GM23248 (cell line): ENCODE data around the gene NALCN. TPM values are rescaled to one million over a fixed set of nuclear protein-coding genes. Genes with fewer than 3 reads are reported as not detected.

Experiments
- DNase-seq: peaks from one replicate; pipeline ENCODE4 v3.0.0-alpha.2; 2015
- H2AFZ ChIP-seq: fragments of 200-600 bp; sonication (generic); 2 replicates; pipeline ENCODE4 v1.6.1; 2016; ENCODE audit warnings: antibody characterized with exemption
- H3F3A ChIP-seq: fragments of 200-600 bp; sonication (generic); 2 replicates; pipeline ENCODE4 v1.6.1; 2016; ENCODE audit warnings: mild to moderate bottlenecking, antibody characterized with exemption, mixed run types; ENCODE audit not compliant: insufficient read depth
- H3K27ac ChIP-seq: fragments of 200-600 bp; sonication (generic); 2 replicates; pipeline ENCODE4 v1.5.1; 2016; ENCODE audit warnings: mild to moderate bottlenecking
- H3K27me3 ChIP-seq: fragments of 200-600 bp; sonication (generic); replicated peaks from 2 replicates; pipeline ENCODE4 v1.6.1; 2016; ENCODE audit warnings: mild to moderate bottlenecking; ENCODE audit not compliant: insufficient read depth
- H3K36me3 ChIP-seq: fragments of 200-600 bp; sonication (generic); 2 replicates; pipeline ENCODE4 v1.6.1; 2016; ENCODE audit warnings: low read depth, mild to moderate bottlenecking
- H3K4me1 ChIP-seq: fragments of 200-600 bp; sonication (generic); 2 replicates; pipeline ENCODE4 v1.6.1; 2016; ENCODE audit warnings: mild to moderate bottlenecking; ENCODE audit not compliant: insufficient read depth
- H3K4me2 ChIP-seq: fragments of 200-600 bp; sonication (generic); one replicate; pipeline ENCODE4 v1.6.1; 2016; ENCODE audit warnings: mild to moderate bottlenecking; ENCODE audit not compliant: unreplicated experiment
- H3K4me3 ChIP-seq: fragments of 200-600 bp; sonication (generic); 2 replicates; pipeline ENCODE4 v1.5.1; 2016; ENCODE audit warnings: mild to moderate bottlenecking
- H3K79me2 ChIP-seq: fragments of 200-600 bp; sonication (generic); 2 replicates; pipeline ENCODE4 v1.6.1; 2016; ENCODE audit warnings: mild to moderate bottlenecking; ENCODE audit not compliant: insufficient read depth
- H3K9ac ChIP-seq: fragments of 200-600 bp; sonication (generic); 2 replicates; pipeline ENCODE4 v1.6.1; 2016; ENCODE audit warnings: mild to moderate bottlenecking
- H3K9me2 ChIP-seq: fragments of 200-600 bp; sonication (generic); 2 replicates; pipeline ENCODE4 v1.6.1; 2016; ENCODE audit warnings: mixed run types, mild to moderate bottlenecking, moderate library complexity; ENCODE audit not compliant: insufficient read depth
- H3K9me3 ChIP-seq: fragments of 200-600 bp; sonication (generic); one replicate; pipeline ENCODE4 v1.6.1; 2017; ENCODE audit warnings: low read depth
- H4K20me1 ChIP-seq: fragments of 200-600 bp; sonication (generic); 2 replicates; pipeline ENCODE4 v1.6.0; 2016; ENCODE audit not compliant: insufficient read depth
- EZH2 ChIP-seq: fragments of 200-600 bp; sonication (generic); IDR thresholded peaks from 2 replicates; pipeline ENCODE4 v1.6.1; 2018; ENCODE audit warnings: antibody characterized with exemption, mild to moderate bottlenecking; ENCODE audit not compliant: insufficient read depth, poor library complexity, severe bottlenecking
- EZH2phosphoT487 ChIP-seq: fragments of 200-600 bp; sonication (generic); IDR thresholded peaks from 2 replicates; pipeline ENCODE4 v1.6.1; 2018; ENCODE audit warnings: antibody characterized with exemption, moderate library complexity, mild to moderate bottlenecking, low read depth; ENCODE audit not compliant: insufficient read depth
- WGBS, 2 experiments: methylation state at CpG; one replicate each; pipeline ENCODE4 v1.1.6; 2015 to 2017; ENCODE audit warnings: low lambda C conversion rate in 2 of 2, low coverage in 1 of 2; ENCODE audit errors: missing lambda C conversion rate in 2 of 2; 5-methylcytosine and 5-hydroxymethylcytosine counted together
- in situ Hi-C: fragments of 300-500 bp; cut with MboI; formaldehyde crosslinking; loops from 2 replicates; pipeline ENCODE4 v1.15.0; 2020
- polyA plus RNA-seq: library from polyadenylated mRNA; unstranded; fragments of >200 nt; fragmentation: Nextera tagmentation; extraction: Ambion mirVana; gene quantifications from 2 replicates; pipeline ENCODE4 v1.2.1, GENCODE V29; 2016
- total RNA-seq: library from RNA; depleted of rRNA; stranded (reverse); fragments of >200 nt; shearing (Covaris generic); gene quantifications from 2 replicates; pipeline ENCODE4 v1.2.3, GENCODE V29; 2014

NALCN gene
- total and polyA plus RNA-seq, 2 experiments from 2014 or later: 3.1 to 3.6 TPM

- no peaks in the 10 kb centered on the region for H4K20me1 ChIP-seq
- H3K9me2 ChIP-seq: no peaks in the 10 kb centered on the region
- H3K4me2 ChIP-seq: no peak overlapping the region
- H3K4me3 ChIP-seq: no peak overlapping the region
- H3K79me2 ChIP-seq: no peaks in the 10 kb centered on the region
- H3K4me1 ChIP-seq: peaks cover 3% of the 10 kb centered on the region; the same call in 1 of the 2 replicates
- peaks cover 3% of the 10 kb centered on the region; the same call in 1 of the 2 replicates for H3F3A ChIP-seq
- no peaks in the 10 kb centered on the region for H3K9me3 ChIP-seq
- peaks cover 8% of the 10 kb centered on the region; the same call in 1 of the 2 replicates for H3K27me3 ChIP-seq
- 16 to 21% methylated on average over 7 of the region's 7 CpGs for WGBS, 2 experiments
- no peaks in the 10 kb centered on the region for H3K36me3 ChIP-seq
- no peak overlapping the region for H3K27ac ChIP-seq
- H3K9ac ChIP-seq: no peak overlapping the region
- DNase-seq: peak; percentile 75
- peak overlapping the region; percentile 11; the same call in 1 of the 2 replicates for H2AFZ ChIP-seq
- in situ Hi-C loops: loop anchor here (10.0 to 25.0 kb wide), 2 partner anchors 610 to 1417 kb away; no protein-coding TSS in a partner anchor
- TF ChIP-seq EZH2: no peak
- TF ChIP-seq EZH2phosphoT487: no peak
Observed at GRCh38 chr13:101144808-101145419, 271.4 kb downstream of the NALCN start.

- Histone ChIP-seq H3K4me1 (0 out of 2 replicates have a peak, but pooled peaks cover 5% of the 10 kb centered on the region), H3K9ac (no peak overlapping the region), H2AFZ (no peak overlapping the region), H3F3A (no peaks in the 10 kb centered on the region), H3K9me3 (no peaks in the 10 kb centered on the region), H3K79me2 (no peaks in the 10 kb centered on the region), H4K20me1 (no peaks in the 10 kb centered on the region), H3K36me3 (no peaks in the 10 kb centered on the region), H3K4me3 (no peak overlapping the region), H3K27ac (no peak overlapping the region), H3K27me3 (peaks cover 15% of the 10 kb centered on the region; the same call in 1 of the 2 replicates), H3K9me2 (no peaks in the 10 kb centered on the region), H3K4me2 (no peak overlapping the region)
- WGBS, 2 experiments: 25 to 29% methylated on average over 2 of the region's 2 CpGs
- in situ Hi-C loops: loop anchor here (10.0 to 25.0 kb wide), 2 partner anchors 614 to 1421 kb away; no protein-coding TSS in a partner anchor
- TF ChIP-seq EZH2phosphoT487 (no peak), EZH2 (no peak)
- no peak for DNase-seq
Observed at GRCh38 chr13:101140936-101141335, 275.4 kb downstream of the NALCN start.

GRCh38 chr13:101140087-101140770, 276.1 kb downstream of the NALCN start:
- Histone ChIP-seq H3K4me2 (no peak overlapping the region), H2AFZ (no peak overlapping the region)
- in situ Hi-C loops: loop anchor here (10.0 to 25.0 kb wide), 2 partner anchors 615 to 1422 kb away; no protein-coding TSS in a partner anchor

GRCh38 chr13:101139081-101139480, 277.2 kb downstream of the NALCN start:
- in situ Hi-C loops: loop anchor here (25.0 kb wide), 1 partner anchor 1423 kb away; no protein-coding TSS in a partner anchor

More at GRCh38 chr13:101140087-101140770, 276.1 kb downstream of the NALCN start:
- Histone ChIP-seq H3K27ac (no peak overlapping the region), H3K79me2 (no peaks in the 10 kb centered on the region), H3K36me3 (no peaks in the 10 kb centered on the region), H4K20me1 (no peaks in the 10 kb centered on the region), H3K4me3 (no peak overlapping the region), H3K9me2 (no peaks in the 10 kb centered on the region), H3K27me3 (peaks cover 15% of the 10 kb centered on the region; the same call in 1 of the 2 replicates), H3K4me1 (0 out of 2 replicates have a peak, but pooled peaks cover 5% of the 10 kb centered on the region), H3K9me3 (no peaks in the 10 kb centered on the region), H3F3A (no peaks in the 10 kb centered on the region), H3K9ac (no peak overlapping the region)
- DNase-seq: no peak
- WGBS, 2 experiments: 78 to 81% methylated on average over 9 of the region's 9 CpGs
- no peak for TF ChIP-seq EZH2
- TF ChIP-seq EZH2phosphoT487: no peak

More at GRCh38 chr13:101139081-101139480, 277.2 kb downstream of the NALCN start:
- DNase-seq: peak; percentile 47
- H3K27ac ChIP-seq: no peak overlapping the region
- 0 out of 2 replicates have a peak, but pooled peaks cover 5% of the 10 kb centered on the region for H3K4me1 ChIP-seq
- no peak overlapping the region for H3K9ac ChIP-seq
- H3K4me2 ChIP-seq: no peak overlapping the region
- no peaks in the 10 kb centered on the region for H3F3A ChIP-seq
- no peak overlapping the region for H3K4me3 ChIP-seq
- TF ChIP-seq EZH2phosphoT487 (no peak), EZH2 (no peak)
- no peak overlapping the region for H2AFZ ChIP-seq
- no peaks in the 10 kb centered on the region for H3K79me2 ChIP-seq
- no peaks in the 10 kb centered on the region for H4K20me1 ChIP-seq
- peaks cover 15% of the 10 kb centered on the region; the same call in 1 of the 2 replicates for H3K27me3 ChIP-seq
- H3K36me3 ChIP-seq: no peaks in the 10 kb centered on the region
- H3K9me3 ChIP-seq: no peaks in the 10 kb centered on the region
- H3K9me2 ChIP-seq: no peaks in the 10 kb centered on the region
